ENCODE data around the gene LRMDA. TPM values are rescaled to one million over a fixed set of nuclear protein-coding genes. Genes with fewer than 3 reads are reported as not detected.
A peak's percentile ranks its signal among the peaks of the same experiment; 100 is the strongest.

LRMDA gene
- total and polyA plus RNA-seq, 7 donors: 1.0 to 5.7 (median 2.5) TPM

- WGBS, 3 donors: 55 to 62% (median 61%) methylated on average over 8 of the region's 8 CpGs
- no peaks in the 10 kb centered on the region for H3K27me3 ChIP-seq (ENCODE audit: insufficient read depth in 3 of 3, low read length in 2 of 3)
- H3K4me1 ChIP-seq: peaks cover 13% of the 10 kb centered on the region
- H3K4me3 ChIP-seq: no peak overlapping the region
- no peaks in the 10 kb centered on the region for H3K36me3 ChIP-seq (ENCODE audit: insufficient read depth in 1 of 2, low read depth in 1 of 2)
- peak overlapping the region; percentile 7 for H3K27ac ChIP-seq
- H3K9me3 ChIP-seq: no peaks in the 10 kb centered on the region
- TF ChIP-seq CTCF (IDR thresholded peaks at IDR 0.05): no peak
- intact Hi-C loops (cut with DNase I): no loop called here
- DNase-seq (no peak), ATAC-seq (peak in 3 of 4 donors; percentile 28 to 43 (median 34))
These were observed 1002.0 kb downstream of the LRMDA start for GRCh38 chr10:76433161-76434005.

- no peaks in the 10 kb centered on the region for H3K36me3 ChIP-seq (ENCODE audit: insufficient read depth in 1 of 2, low read depth in 1 of 2)
- WGBS, 3 donors: 64 to 87% (median 76%) methylated on average over 1 of the region's 1 CpG
- H3K4me1 ChIP-seq: peaks cover 13% of the 10 kb centered on the region
- TF ChIP-seq CTCF (IDR thresholded peaks at IDR 0.05): no peak
- ATAC-seq (peak in 2 of 4 donors; percentile 36), DNase-seq (no peak)
- no peak overlapping the region for H3K27ac ChIP-seq
- intact Hi-C loops (cut with DNase I): no loop called here
- H3K27me3 ChIP-seq (ENCODE audit: insufficient read depth in 3 of 3, low read length in 2 of 3): no peaks in the 10 kb centered on the region
- no peak overlapping the region for H3K4me3 ChIP-seq
- no peaks in the 10 kb centered on the region for H3K9me3 ChIP-seq
These were observed 1003.7 kb downstream of the LRMDA start for GRCh38 chr10:76435157-76435556.

- peaks cover 13% of the 10 kb centered on the region for H3K4me1 ChIP-seq
- H3K9me3 ChIP-seq: no peaks in the 10 kb centered on the region
- no peak overlapping the region for H3K27ac ChIP-seq
- DNase-seq (peak in 1 of 2 donors; percentile 32), ATAC-seq (peak; percentile 30 to 88 (median 78))
- no peaks in the 10 kb centered on the region for H3K27me3 ChIP-seq (ENCODE audit: insufficient read depth in 3 of 3, low read length in 2 of 3)
- no peak for TF ChIP-seq CTCF (IDR thresholded peaks at IDR 0.05)
- H3K36me3 ChIP-seq (ENCODE audit: insufficient read depth in 1 of 2, low read depth in 1 of 2): no peaks in the 10 kb centered on the region
- intact Hi-C loops (cut with DNase I): no loop called here
- H3K4me3 ChIP-seq: no peak overlapping the region
- WGBS, 3 donors: 17 to 34% (median 30%) methylated on average over 5 of the region's 5 CpGs
These were observed 1005.0 kb downstream of the LRMDA start for GRCh38 chr10:76436401-76436811.

GRCh38 chr10:76436981-76437380, 1005.6 kb downstream of the LRMDA start:
- WGBS, 3 donors: 33 to 67% (median 42%) methylated on average over 1 of the region's 1 CpG
- no peak for TF ChIP-seq CTCF (IDR thresholded peaks at IDR 0.05)
- DNase-seq (no peak), ATAC-seq (no peak)
- intact Hi-C loops (cut with DNase I): no loop called here
- Histone ChIP-seq H3K4me3 (no peak overlapping the region), H3K4me1 (peaks cover 13% of the 10 kb centered on the region), H3K36me3 (ENCODE audit: insufficient read depth in 1 of 2, low read depth in 1 of 2) (no peaks in the 10 kb centered on the region), H3K27ac (no peak overlapping the region), H3K9me3 (no peaks in the 10 kb centered on the region), H3K27me3 (ENCODE audit: insufficient read depth in 3 of 3, low read length in 2 of 3) (no peaks in the 10 kb centered on the region)
